ENCODE data around the gene BRD7.

Gene BRD7

GRCh38 chr16:50301626-50302471 lies 66.9 kb downstream of the BRD7 start:
- no peak overlapping the region for H3K9ac ChIP-seq (ENCODE audit: insufficient read length, low read depth)
- no peaks in the 10 kb centered on the region for H3K9me3 ChIP-seq (ENCODE audit: insufficient read depth, low read length)
- no peaks in the 10 kb centered on the region for H3K27me3 ChIP-seq (ENCODE audit: insufficient read depth, insufficient read length)
- peaks cover 47% of the 10 kb centered on the region for H3K36me3 ChIP-seq (ENCODE audit: insufficient read depth, insufficient read length, low read length)
- DNase-seq (ENCODE audit: low read depth, low spot score): no peak
- TF ChIP-seq ZNF274 (IDR thresholded peaks at IDR 0.05; ENCODE audit: low read depth, low read length) (no peak), YY1 (IDR thresholded peaks at IDR 0.05; ENCODE audit: insufficient read depth, insufficient read length) (no peak), SUZ12 (IDR thresholded peaks at IDR 0.05; ENCODE audit: extremely low read depth, insufficient read depth, insufficient read length) (no peak)
- H3K4me3 ChIP-seq (ENCODE audit: insufficient read length, low read depth): no peak overlapping the region
- H3K4me1 ChIP-seq (ENCODE audit: insufficient read depth, insufficient read length): peaks cover 27% of the 10 kb centered on the region

GRCh38 chr16:50300942-50301625 lies 67.7 kb downstream of the BRD7 start:
- Histone ChIP-seq H3K36me3 (ENCODE audit: insufficient read depth, insufficient read length, low read length) (peaks cover 47% of the 10 kb centered on the region), H3K4me3 (ENCODE audit: insufficient read length, low read depth) (no peak overlapping the region)
- TF ChIP-seq YY1 (IDR thresholded peaks at IDR 0.05; ENCODE audit: insufficient read depth, insufficient read length) (no peak), SUZ12 (IDR thresholded peaks at IDR 0.05; ENCODE audit: extremely low read depth, insufficient read depth, insufficient read length) (no peak), ZNF274 (IDR thresholded peaks at IDR 0.05; ENCODE audit: low read depth, low read length) (no peak)

GRCh38 chr16:50299508-50300105 lies 69.2 kb downstream of the BRD7 start:
- no peak for DNase-seq (ENCODE audit: low read depth, low spot score)
- H3K4me1 ChIP-seq (ENCODE audit: insufficient read depth, insufficient read length): peaks cover 25% of the 10 kb centered on the region

More at GRCh38 chr16:50300942-50301625, 67.7 kb downstream of the BRD7 start:
- Histone ChIP-seq H3K9me3 (ENCODE audit: insufficient read depth, low read length) (no peaks in the 10 kb centered on the region), H3K4me1 (ENCODE audit: insufficient read depth, insufficient read length) (peaks cover 27% of the 10 kb centered on the region), H3K9ac (ENCODE audit: insufficient read length, low read depth) (no peak overlapping the region), H3K27me3 (ENCODE audit: insufficient read depth, insufficient read length) (no peaks in the 10 kb centered on the region)
- no peak for DNase-seq (ENCODE audit: low read depth, low spot score)

GRCh38 chr16:50298591-50299507 lies 69.9 kb downstream of the BRD7 start:
- no peak for TF ChIP-seq ZNF274 (IDR thresholded peaks at IDR 0.05; ENCODE audit: low read depth, low read length)
- Histone ChIP-seq H3K9me3 (ENCODE audit: insufficient read depth, low read length) (no peaks in the 10 kb centered on the region), H3K4me3 (ENCODE audit: insufficient read length, low read depth) (no peak overlapping the region), H3K27me3 (ENCODE audit: insufficient read depth, insufficient read length) (no peaks in the 10 kb centered on the region), H3K36me3 (ENCODE audit: insufficient read depth, insufficient read length, low read length) (peaks cover 50% of the 10 kb centered on the region), H3K9ac (ENCODE audit: insufficient read length, low read depth) (no peak overlapping the region), H3K4me1 (ENCODE audit: insufficient read depth, insufficient read length) (peaks cover 25% of the 10 kb centered on the region)
- no peak for DNase-seq (ENCODE audit: low read depth, low spot score)

More at GRCh38 chr16:50299508-50300105, 69.2 kb downstream of the BRD7 start:
- Histone ChIP-seq H3K9ac (ENCODE audit: insufficient read length, low read depth) (no peak overlapping the region), H3K9me3 (ENCODE audit: insufficient read depth, low read length) (no peaks in the 10 kb centered on the region), H3K27me3 (ENCODE audit: insufficient read depth, insufficient read length) (no peaks in the 10 kb centered on the region), H3K36me3 (ENCODE audit: insufficient read depth, insufficient read length, low read length) (peaks cover 48% of the 10 kb centered on the region), H3K4me3 (ENCODE audit: insufficient read length, low read depth) (no peak overlapping the region)
- TF ChIP-seq YY1 (IDR thresholded peaks at IDR 0.05; ENCODE audit: insufficient read depth, insufficient read length): no peak

GRCh38 chr16:50298075-50298460 lies 70.7 kb downstream of the BRD7 start:
- no peak overlapping the region for H3K9ac ChIP-seq (ENCODE audit: insufficient read length, low read depth)
- no peak overlapping the region for H3K4me3 ChIP-seq (ENCODE audit: insufficient read length, low read depth)
- no peaks in the 10 kb centered on the region for H3K9me3 ChIP-seq (ENCODE audit: insufficient read depth, low read length)
- no peak for TF ChIP-seq SUZ12 (IDR thresholded peaks at IDR 0.05; ENCODE audit: extremely low read depth, insufficient read depth, insufficient read length)
- TF ChIP-seq ZNF274 (IDR thresholded peaks at IDR 0.05; ENCODE audit: low read depth, low read length): no peak
- no peak for TF ChIP-seq YY1 (IDR thresholded peaks at IDR 0.05; ENCODE audit: insufficient read depth, insufficient read length)
- DNase-seq (ENCODE audit: low read depth, low spot score): no peak
- no peaks in the 10 kb centered on the region for H3K27me3 ChIP-seq (ENCODE audit: insufficient read depth, insufficient read length)
- H3K36me3 ChIP-seq (ENCODE audit: insufficient read depth, insufficient read length, low read length): peaks cover 58% of the 10 kb centered on the region
- peaks cover 22% of the 10 kb centered on the region for H3K4me1 ChIP-seq (ENCODE audit: insufficient read depth, insufficient read length)

GRCh38 chr16:50297301-50298074 lies 71.3 kb downstream of the BRD7 start:
- TF ChIP-seq ZNF274 (IDR thresholded peaks at IDR 0.05; ENCODE audit: low read depth, low read length) (no peak), SUZ12 (IDR thresholded peaks at IDR 0.05; ENCODE audit: extremely low read depth, insufficient read depth, insufficient read length) (no peak), YY1 (IDR thresholded peaks at IDR 0.05; ENCODE audit: insufficient read depth, insufficient read length) (no peak)
- H3K27me3 ChIP-seq (ENCODE audit: insufficient read depth, insufficient read length): no peaks in the 10 kb centered on the region
- H3K9ac ChIP-seq (ENCODE audit: insufficient read length, low read depth): no peak overlapping the region
- H3K36me3 ChIP-seq (ENCODE audit: insufficient read depth, insufficient read length, low read length): peaks cover 60% of the 10 kb centered on the region
- DNase-seq (ENCODE audit: low read depth, low spot score): no peak
- peaks cover 17% of the 10 kb centered on the region for H3K4me1 ChIP-seq (ENCODE audit: insufficient read depth, insufficient read length)
- H3K4me3 ChIP-seq (ENCODE audit: insufficient read length, low read depth): no peak overlapping the region
- no peaks in the 10 kb centered on the region for H3K9me3 ChIP-seq (ENCODE audit: insufficient read depth, low read length)

Data from NT2/D1 (cell line).